Activated naive CD4-positive, alpha-beta T cell treated with anti-CD3 and anti-CD28 coated beads, Interleukin-2, amount 50 U/mL, for 72 hours (primary cell): ENCODE measurements around the gene RAB23. TPM values are rescaled to one million over a fixed set of nuclear protein-coding genes. Genes with fewer than 3 reads are reported as not detected.

ENCODE experiments used
- ATAC-seq, 2 donors: fragments of 150-1000 bp; cut with Tn5 transposase; 2 replicates each; pipeline ENCODE4 v1.10.0; 2021; ENCODE audit warnings: mild to moderate bottlenecking in 2 of 2, moderate library complexity in 2 of 2
- DNase-seq, 2 donors: peaks; one replicate each; pipeline ENCODE4 v3.0.0; 2021 to 2022; ENCODE audit warnings: low spot score in 2 of 2
- H3K27ac Mint-ChIP-seq, 2 donors: one replicate each; pipeline ENCODE4 v1.8.0; 2022; ENCODE audit warnings: mild to moderate bottlenecking in 2 of 2, mixed read lengths in 2 of 2
- H3K36me3 Mint-ChIP-seq, 2 donors: one replicate each; pipeline ENCODE4 v1.8.0; 2022; ENCODE audit warnings: mixed read lengths in 2 of 2
- H3K9me3 Mint-ChIP-seq, 2 donors: one replicate each; pipeline ENCODE4 v1.8.0; 2022; ENCODE audit warnings: mixed read lengths in 2 of 2
- total RNA-seq, 2 donors: library from RNA; stranded (reverse); gene quantifications; one replicate each; pipeline ENCODE4 v1.2.3, GENCODE V29; 2022

RAB23 gene
- total RNA-seq, 2 donors from 2014 or later = 2.0 to 2.2 TPM

- DNase-seq (peak; percentile 82 to 90), ATAC-seq (peak; percentile 90)
- Mint-ChIP-seq H3K27ac (peak within 1 kb of the TSS; percentile 95), H3K9me3 (no peaks in the 10 kb centered on the region), H3K36me3 (peaks cover 6 to 9% of the 10 kb centered on the region in 2 donors)
These were observed 49.7 kb downstream of the RAB23 start, which contains the start of gene BAG2 for GRCh38 chr6:57172136-57173055. Gene BAG2, plus strand, starts transcription at chr6:57172326. Its CDS starts 372 bp downstream, at chr6:57172698.

GRCh38 chr6:57165080-57165479 is 57.0 kb downstream of the RAB23 start:
- peak overlapping the region in 1 of 2 donors; percentile 51 for H3K27ac Mint-ChIP-seq

GRCh38 chr6:57163956-57164355 is 58.2 kb downstream of the RAB23 start:
- peaks cover 4 to 18% of the 10 kb centered on the region in 2 donors for H3K9me3 Mint-ChIP-seq
- H3K36me3 Mint-ChIP-seq = peaks cover 28 to 50% of the 10 kb centered on the region in 2 donors
- no peak for DNase-seq
- H3K27ac Mint-ChIP-seq = no peak overlapping the region
- ATAC-seq = no peak

More at GRCh38 chr6:57165080-57165479, 57.0 kb downstream of the RAB23 start:
- no peak for ATAC-seq
- no peak for DNase-seq
- Mint-ChIP-seq H3K9me3 (peaks cover 4 to 18% of the 10 kb centered on the region in 2 donors), H3K36me3 (peaks cover 28 to 49% of the 10 kb centered on the region in 2 donors)

GRCh38 chr6:57162516-57162915 is 59.6 kb downstream of the RAB23 start:
- peaks cover 4 to 18% of the 10 kb centered on the region in 2 donors for H3K9me3 Mint-ChIP-seq
- no peak for DNase-seq
- H3K27ac Mint-ChIP-seq = no peak overlapping the region
- H3K36me3 Mint-ChIP-seq = peaks cover 28 to 50% of the 10 kb centered on the region in 2 donors
- ATAC-seq = no peak

- DNase-seq (no peak), ATAC-seq (no peak)
- peaks cover 4 to 18% of the 10 kb centered on the region in 2 donors for H3K9me3 Mint-ChIP-seq
- H3K27ac Mint-ChIP-seq = no peak overlapping the region
- peaks cover 28 to 50% of the 10 kb centered on the region in 2 donors for H3K36me3 Mint-ChIP-seq
These were observed 60.1 kb downstream of the RAB23 start for GRCh38 chr6:57162028-57162427.

GRCh38 chr6:57159127-57159526 is 63.0 kb downstream of the RAB23 start:
- peak in 1 of 2 donors; percentile 83 for ATAC-seq
- H3K36me3 Mint-ChIP-seq = peaks cover 14 to 40% of the 10 kb centered on the region in 2 donors
- H3K27ac Mint-ChIP-seq = no peak overlapping the region
- DNase-seq = no peak
- peaks cover 0 to 4% of the 10 kb centered on the region in 2 donors for H3K9me3 Mint-ChIP-seq

GRCh38 chr6:57158658-57159057 is 63.4 kb downstream of the RAB23 start:
- Mint-ChIP-seq H3K27ac (no peak overlapping the region), H3K9me3 (no peaks in the 10 kb centered on the region), H3K36me3 (peaks cover 11 to 38% of the 10 kb centered on the region in 2 donors)
- ATAC-seq (peak; percentile 58 to 89), DNase-seq (no peak)

- Mint-ChIP-seq H3K9me3 (no peaks in the 10 kb centered on the region), H3K27ac (peak overlapping the region; percentile 81 to 97), H3K36me3 (peaks cover under 1 to 54% of the 10 kb centered on the region in 2 donors)
- DNase-seq = peak in 1 of 2 donors; percentile 25
- ATAC-seq = peak; percentile 84 to 88
These were observed 73.9 kb downstream of the RAB23 start for GRCh38 chr6:57147955-57148858.

- DNase-seq = no peak
- peak overlapping the region in 1 of 2 donors; percentile 97 for H3K27ac Mint-ChIP-seq
- no peak for ATAC-seq
- peaks cover 4 to 60% of the 10 kb centered on the region in 2 donors for H3K36me3 Mint-ChIP-seq
- no peaks in the 10 kb centered on the region for H3K9me3 Mint-ChIP-seq
These were observed 74.7 kb downstream of the RAB23 start for GRCh38 chr6:57147401-57147800.

GRCh38 chr6:57143690-57144089 is 78.4 kb downstream of the RAB23 start:
- peaks cover 12 to 54% of the 10 kb centered on the region in 2 donors for H3K36me3 Mint-ChIP-seq
- H3K27ac Mint-ChIP-seq = no peak overlapping the region
- ATAC-seq = no peak
- H3K9me3 Mint-ChIP-seq = no peaks in the 10 kb centered on the region
- no peak for DNase-seq

GRCh38 chr6:57142178-57142525 is 80.0 kb downstream of the RAB23 start:
- ATAC-seq = no peak

GRCh38 chr6:57141451-57142177 is 80.5 kb downstream of the RAB23 start:
- no peak for ATAC-seq
- peaks cover 12 to 45% of the 10 kb centered on the region in 2 donors for H3K36me3 Mint-ChIP-seq

More at GRCh38 chr6:57142178-57142525, 80.0 kb downstream of the RAB23 start:
- H3K36me3 Mint-ChIP-seq = peaks cover 12 to 45% of the 10 kb centered on the region in 2 donors
- H3K27ac Mint-ChIP-seq = peak overlapping the region in 1 of 2 donors; percentile 3
- no peaks in the 10 kb centered on the region for H3K9me3 Mint-ChIP-seq
- DNase-seq = no peak

GRCh38 chr6:57138026-57138425 is 84.1 kb downstream of the RAB23 start:
- ATAC-seq = no peak

More at GRCh38 chr6:57141451-57142177, 80.5 kb downstream of the RAB23 start:
- Mint-ChIP-seq H3K9me3 (no peaks in the 10 kb centered on the region), H3K27ac (peak overlapping the region in 1 of 2 donors; percentile 3)
- DNase-seq = no peak

GRCh38 chr6:57137350-57137749 is 84.8 kb downstream of the RAB23 start:
- Mint-ChIP-seq H3K9me3 (no peaks in the 10 kb centered on the region), H3K36me3 (peaks cover 8 to 23% of the 10 kb centered on the region in 2 donors), H3K27ac (peak overlapping the region in 1 of 2 donors; percentile 0)
- peak in 1 of 2 donors; percentile 10 for DNase-seq
- peak; percentile 74 to 97 for ATAC-seq

More at GRCh38 chr6:57138026-57138425, 84.1 kb downstream of the RAB23 start:
- no peak overlapping the region for H3K27ac Mint-ChIP-seq
- H3K36me3 Mint-ChIP-seq = peaks cover 12 to 30% of the 10 kb centered on the region in 2 donors
- no peak for DNase-seq
- H3K9me3 Mint-ChIP-seq = no peaks in the 10 kb centered on the region
